ENCODE data around the gene FHOD3. TPM values are rescaled to one million over a fixed set of nuclear protein-coding genes. Genes with fewer than 3 reads are reported as not detected.

The FHOD3 gene
- polyA plus RNA-seq, 3 donors from 2014 or later, result not detected

DNA sequence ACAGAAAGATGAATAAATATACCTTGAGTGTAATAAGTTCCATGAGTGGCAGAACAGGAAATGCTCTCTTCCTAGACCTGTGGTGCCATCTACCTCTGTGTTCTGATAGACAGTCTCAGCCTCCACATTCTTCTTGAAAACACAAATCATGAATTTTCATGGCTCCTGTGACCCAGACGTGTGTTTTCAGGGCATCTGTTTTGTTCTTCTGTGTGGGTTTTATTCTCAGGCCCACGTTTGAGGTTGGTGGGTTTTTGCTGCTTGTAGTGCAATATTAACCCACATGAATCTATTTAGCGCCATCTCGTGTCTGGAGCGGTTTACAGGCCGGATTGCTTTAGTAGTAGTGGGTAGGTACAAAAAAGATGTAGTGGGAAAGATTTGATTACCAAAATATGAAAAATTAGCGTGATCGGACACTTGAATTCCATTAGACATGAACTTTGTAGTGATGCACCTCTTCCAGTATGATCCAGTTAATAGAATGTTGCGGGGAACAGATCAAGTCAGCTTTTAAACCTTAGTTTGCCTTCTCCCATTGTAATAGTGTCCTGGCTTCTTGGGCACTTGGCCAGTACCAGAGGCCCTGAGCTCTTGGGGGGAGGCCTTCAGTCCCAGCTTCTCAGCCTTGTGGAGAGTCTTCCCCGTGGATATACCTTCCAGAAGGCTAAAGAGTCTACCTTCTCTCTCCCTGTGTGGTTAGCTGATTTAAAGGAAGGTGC, 274.8 kb downstream of the FHOD3 start:
- Mint-ChIP-seq H3K36me3 (no peaks in the 10 kb centered on the region), H3K4me3 (no peak overlapping the region), H3K27ac (no peak overlapping the region), H3K9me3 (no peaks in the 10 kb centered on the region), H3K27me3 (ENCODE audit: low read depth in 3 of 3) (peaks cover 0 to 5% (median 3%) of the 10 kb centered on the region in 3 donors), H3K4me1 (no peaks in the 10 kb centered on the region)
- no peak for DNase-seq

DNA sequence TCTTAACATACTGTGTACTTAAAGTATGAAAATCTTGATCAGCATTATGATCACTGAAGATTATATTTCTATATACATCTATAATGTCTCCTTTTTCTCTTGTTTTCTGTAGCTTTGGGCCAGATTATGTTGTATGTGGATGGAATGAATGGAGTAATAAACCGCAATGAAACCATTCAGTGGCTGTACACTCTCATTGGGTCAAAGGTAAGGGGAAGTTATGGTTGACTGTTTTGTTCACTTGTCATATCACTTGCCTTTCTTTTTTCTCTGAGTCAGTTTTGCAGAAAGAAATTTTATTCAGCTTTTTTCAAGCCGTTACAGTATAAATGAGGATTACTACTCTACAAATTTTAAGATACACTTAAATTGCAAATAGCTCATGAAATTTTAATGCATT, 278.8 kb downstream of the FHOD3 start:
- H3K27ac Mint-ChIP-seq, result no peak overlapping the region
- peaks cover 0 to 1% (median 0%) of the 10 kb centered on the region in 3 donors for H3K27me3 Mint-ChIP-seq (ENCODE audit: low read depth in 3 of 3)
- no peaks in the 10 kb centered on the region for H3K36me3 Mint-ChIP-seq
- H3K9me3 Mint-ChIP-seq, result no peaks in the 10 kb centered on the region
- H3K4me1 Mint-ChIP-seq, result no peaks in the 10 kb centered on the region
- no peak overlapping the region for H3K4me3 Mint-ChIP-seq
- no peak for DNase-seq

DNA sequence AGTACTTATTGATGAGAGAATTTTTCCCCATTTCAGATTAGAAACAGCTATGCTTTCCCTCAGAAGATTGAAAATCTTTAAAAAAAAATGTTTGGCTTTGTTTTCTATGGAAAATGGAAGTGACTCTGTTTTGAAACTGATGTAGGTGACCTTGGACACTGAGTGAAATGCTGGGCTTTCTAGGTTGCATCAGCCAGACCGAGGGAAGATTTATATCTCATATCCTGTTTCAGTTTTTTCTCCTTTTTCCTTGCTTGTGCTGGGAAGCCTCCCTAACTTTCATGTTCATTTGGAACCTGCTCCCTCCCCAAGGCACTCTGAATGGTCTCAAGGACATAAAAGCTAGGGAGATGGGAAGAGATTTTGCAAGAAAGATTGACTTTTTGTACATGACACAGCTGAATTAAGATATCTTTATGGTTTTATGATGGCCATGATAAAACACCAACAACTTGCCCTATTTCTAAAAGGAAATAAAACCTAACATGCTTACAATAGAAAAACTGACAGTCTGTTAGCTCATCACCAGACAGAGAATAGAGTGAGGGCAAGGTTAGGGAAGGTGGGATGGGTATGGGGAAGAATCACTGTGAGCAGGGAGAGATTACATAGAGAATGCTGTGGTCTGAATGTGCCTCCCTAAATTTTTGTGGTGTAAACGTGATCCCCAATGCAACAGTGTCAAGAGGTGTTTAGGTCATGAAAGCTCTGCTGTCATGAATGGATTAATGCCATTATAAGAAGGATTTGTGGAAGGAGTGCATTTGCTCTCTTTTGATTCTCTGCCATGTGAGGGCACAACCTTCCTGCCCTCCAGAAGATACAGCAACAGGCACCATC, 281.6 kb downstream of the FHOD3 start:
- Mint-ChIP-seq H3K4me3 (no peak overlapping the region), H3K36me3 (no peaks in the 10 kb centered on the region), H3K27ac (no peak overlapping the region), H3K9me3 (peaks cover 0 to 3% (median 0%) of the 10 kb centered on the region in 6 donors), H3K27me3 (ENCODE audit: low read depth in 3 of 3) (peaks cover 2% of the 10 kb centered on the region in 3 donors), H3K4me1 (no peaks in the 10 kb centered on the region)
- no peak for DNase-seq

DNA sequence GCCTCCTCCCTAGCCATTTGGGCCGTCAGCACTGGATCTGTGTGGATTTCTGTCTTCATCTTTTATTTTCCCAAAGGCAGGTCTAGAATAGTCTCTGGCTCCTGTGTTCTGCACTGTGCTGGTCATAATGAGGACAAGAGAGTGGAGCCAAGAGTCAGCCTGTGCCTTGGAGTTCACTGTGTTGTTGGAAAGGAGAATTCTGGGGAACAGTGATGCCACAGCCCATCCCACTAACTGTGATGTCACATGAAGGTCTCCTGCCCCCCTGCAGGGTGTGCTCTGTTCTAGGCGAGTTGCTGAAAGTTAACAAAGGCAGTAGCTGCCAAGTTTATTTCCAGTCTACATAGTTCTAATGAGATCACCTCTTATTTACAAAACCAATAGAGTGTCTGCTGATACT, 282.8 kb downstream of the FHOD3 start:
- Mint-ChIP-seq H3K27ac (no peak overlapping the region), H3K4me1 (no peaks in the 10 kb centered on the region), H3K4me3 (no peak overlapping the region), H3K36me3 (no peaks in the 10 kb centered on the region), H3K9me3 (peaks cover 0 to 5% (median 0%) of the 10 kb centered on the region in 6 donors), H3K27me3 (ENCODE audit: low read depth in 3 of 3) (peaks cover 2% of the 10 kb centered on the region in 3 donors)
- no peak for DNase-seq

DNA sequence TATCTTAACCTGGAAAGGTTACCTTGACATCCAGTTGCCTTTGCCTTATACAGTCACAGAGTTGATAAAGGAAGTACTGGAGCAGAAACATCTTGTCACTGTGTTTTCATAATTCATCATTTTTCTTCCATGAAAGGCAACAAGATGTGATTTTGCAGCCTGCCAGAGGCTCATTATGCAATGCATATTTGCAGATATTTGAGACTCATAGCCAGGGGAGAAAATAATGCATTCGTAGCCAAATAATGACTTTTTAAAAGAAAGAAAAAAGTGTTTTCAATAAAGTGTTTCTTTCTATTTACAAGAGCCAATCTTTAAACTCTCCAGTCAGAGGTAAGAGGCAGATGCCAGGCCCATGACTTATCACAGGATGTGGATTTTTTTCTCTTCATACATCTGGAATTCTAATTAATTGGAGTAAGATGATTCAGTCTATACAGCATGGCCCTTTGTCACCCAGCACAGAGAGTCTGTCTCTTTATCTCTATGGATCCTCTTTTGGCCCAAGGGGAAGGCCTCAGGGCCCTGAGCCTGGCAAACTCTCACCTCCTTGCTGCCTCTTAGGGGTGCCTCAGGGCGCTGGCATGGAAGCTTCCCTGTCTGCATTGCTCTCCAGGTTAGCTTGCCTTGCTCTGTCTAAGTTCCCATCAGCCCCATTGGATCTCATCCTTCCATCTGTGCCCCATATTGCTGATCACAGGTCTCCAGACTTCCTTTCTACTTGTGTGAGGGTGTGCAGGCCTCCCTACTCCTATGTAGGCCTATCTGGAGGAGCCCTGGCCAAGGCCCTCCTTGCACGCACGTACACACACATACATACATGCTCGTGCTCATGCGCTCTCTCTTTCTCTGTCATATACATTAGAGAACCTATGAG, 283.6 kb downstream of the FHOD3 start:
- Mint-ChIP-seq H3K9me3 (peaks cover 0 to 5% (median 0%) of the 10 kb centered on the region in 6 donors), H3K27ac (no peak overlapping the region), H3K4me3 (no peak overlapping the region), H3K27me3 (ENCODE audit: low read depth in 3 of 3) (peaks cover 2 to 6% (median 2%) of the 10 kb centered on the region in 3 donors), H3K4me1 (no peaks in the 10 kb centered on the region), H3K36me3 (no peaks in the 10 kb centered on the region)
- no peak for DNase-seq

DNA sequence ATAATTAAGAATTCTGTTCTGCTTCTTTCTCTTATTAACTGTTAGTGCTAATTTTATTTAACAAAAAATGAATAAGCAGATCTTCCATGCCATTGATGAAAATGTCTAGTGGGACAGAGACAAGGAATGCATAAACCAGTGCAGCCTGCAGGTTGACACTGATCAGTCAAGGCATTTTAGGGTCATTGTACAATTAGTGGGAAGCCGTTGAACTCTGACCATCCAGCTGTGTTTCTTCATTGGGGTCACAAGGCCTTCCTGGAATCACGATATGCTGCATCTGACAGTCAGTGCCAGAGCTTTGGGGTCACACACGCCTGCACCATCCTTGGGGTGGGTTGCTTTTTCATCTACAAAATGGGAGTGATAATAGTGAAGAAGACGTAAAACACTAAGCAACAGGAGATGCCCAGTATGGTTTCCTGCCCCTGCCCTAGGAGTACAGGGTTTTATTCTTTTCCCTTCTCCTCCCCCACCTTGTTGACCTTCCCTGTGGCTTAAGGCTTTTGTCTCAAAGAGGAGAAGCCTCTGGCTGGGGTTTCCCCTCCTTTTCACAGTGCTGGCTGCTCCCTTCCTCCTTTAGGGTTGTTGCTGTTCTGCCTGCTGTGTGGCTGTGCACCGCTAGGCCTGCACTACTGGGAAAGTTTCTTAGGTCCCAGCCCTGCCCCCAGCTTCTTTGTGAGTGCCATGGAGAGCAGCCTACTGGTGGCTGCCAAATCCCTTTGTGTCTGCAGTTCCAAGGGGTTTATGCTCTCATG, 285.7 kb downstream of the FHOD3 start:
- no peak for DNase-seq
- no peaks in the 10 kb centered on the region for H3K4me1 Mint-ChIP-seq
- H3K27me3 Mint-ChIP-seq (ENCODE audit: low read depth in 3 of 3), result peaks cover 2 to 8% (median 2%) of the 10 kb centered on the region in 3 donors
- peaks cover 0 to 10% (median 0%) of the 10 kb centered on the region in 6 donors for H3K9me3 Mint-ChIP-seq
- H3K27ac Mint-ChIP-seq, result no peak overlapping the region
- no peak overlapping the region for H3K4me3 Mint-ChIP-seq
- H3K36me3 Mint-ChIP-seq, result no peaks in the 10 kb centered on the region

DNA sequence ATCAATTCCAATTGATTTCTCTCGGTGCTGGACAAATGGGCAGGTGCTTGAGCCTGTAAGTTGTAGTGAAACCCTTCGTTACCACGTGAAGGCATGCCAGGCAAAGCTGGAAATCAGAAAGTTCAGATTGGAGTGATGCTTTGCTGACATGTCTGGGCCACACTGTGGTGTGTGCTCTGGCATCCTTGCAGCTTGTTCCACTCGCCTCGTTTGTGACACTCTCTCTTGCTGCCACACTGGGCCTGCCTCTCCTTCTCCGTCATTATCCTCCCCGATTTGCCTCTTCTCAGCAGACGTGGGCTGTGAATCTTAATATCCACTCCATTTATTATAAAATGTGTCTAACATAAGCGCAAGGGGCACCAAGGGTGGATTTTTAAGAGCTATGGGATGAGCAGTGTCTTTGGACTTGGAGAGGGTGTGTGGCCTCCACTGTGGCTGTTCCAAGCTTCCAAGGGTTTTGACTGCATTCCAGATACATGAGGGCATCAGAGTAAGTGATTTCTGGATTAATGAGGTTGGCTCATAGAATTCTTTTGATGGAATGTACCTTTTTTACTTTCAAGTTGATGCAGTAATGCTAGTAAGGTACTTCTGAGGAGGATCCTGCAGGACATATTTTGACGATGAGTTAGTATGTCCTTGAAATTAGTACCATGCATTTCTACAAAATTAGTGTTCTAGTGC, 292.5 kb downstream of the FHOD3 start:
- no peaks in the 10 kb centered on the region for H3K36me3 Mint-ChIP-seq
- H3K4me1 Mint-ChIP-seq, result no peaks in the 10 kb centered on the region
- H3K27me3 Mint-ChIP-seq (ENCODE audit: low read depth in 3 of 3), result peaks cover 0 to 8% (median 0%) of the 10 kb centered on the region in 3 donors
- peaks cover 0 to 4% (median 0%) of the 10 kb centered on the region in 6 donors for H3K9me3 Mint-ChIP-seq
- H3K27ac Mint-ChIP-seq, result no peak overlapping the region
- H3K4me3 Mint-ChIP-seq, result no peak overlapping the region
- no peak for DNase-seq

DNA sequence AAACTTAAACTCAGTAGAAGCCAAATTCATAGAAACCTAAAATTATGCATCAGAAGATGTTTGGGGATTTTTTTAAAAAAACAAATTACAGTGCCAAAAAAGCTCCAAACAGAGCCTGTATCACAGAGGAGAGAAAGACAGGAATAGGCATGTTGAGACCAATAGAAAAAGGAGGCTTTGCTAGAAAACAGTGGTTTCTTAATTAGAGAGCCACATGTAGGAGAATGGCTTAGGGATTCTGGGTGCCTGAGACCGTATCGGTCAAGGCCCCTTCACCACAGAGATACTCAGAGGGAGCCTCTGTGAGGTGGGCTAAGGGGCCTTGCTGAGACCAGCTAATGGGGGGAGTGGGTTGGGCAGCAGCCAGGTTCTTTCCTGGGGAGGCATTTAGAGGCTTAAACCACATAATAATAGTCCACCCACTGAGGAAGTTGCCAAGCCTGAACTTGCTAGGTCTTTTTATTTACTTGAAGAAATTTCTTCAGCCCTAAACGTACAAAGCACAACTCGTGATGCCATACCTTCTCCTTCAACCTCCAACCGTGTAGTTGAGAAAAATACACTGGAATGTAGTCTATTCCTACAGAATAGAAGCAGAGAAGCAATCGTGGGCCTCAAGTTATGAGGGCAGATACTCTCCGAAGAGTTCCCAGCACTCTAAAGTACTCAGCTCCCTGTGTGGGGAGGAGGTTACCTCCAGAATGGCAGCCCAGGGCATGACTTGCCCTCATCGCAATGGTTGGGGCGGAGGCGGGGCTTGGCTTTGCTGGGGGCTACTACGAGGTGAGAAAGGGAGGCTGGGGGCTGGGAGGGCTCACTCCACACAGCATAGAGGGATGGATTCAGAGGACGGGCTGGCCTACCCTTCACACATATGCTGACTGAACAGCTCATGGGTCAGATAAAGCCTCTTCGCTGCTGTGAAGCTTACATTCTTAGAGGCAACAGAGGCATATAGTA, 293.4 kb downstream of the FHOD3 start:
- Mint-ChIP-seq H3K4me3 (no peak overlapping the region), H3K4me1 (no peaks in the 10 kb centered on the region), H3K36me3 (no peaks in the 10 kb centered on the region), H3K27ac (no peak overlapping the region), H3K9me3 (peaks cover 0 to 4% (median 0%) of the 10 kb centered on the region in 6 donors), H3K27me3 (ENCODE audit: low read depth in 3 of 3) (peaks cover 0 to 6% (median 0%) of the 10 kb centered on the region in 3 donors)
- DNase-seq, result no peak

DNA sequence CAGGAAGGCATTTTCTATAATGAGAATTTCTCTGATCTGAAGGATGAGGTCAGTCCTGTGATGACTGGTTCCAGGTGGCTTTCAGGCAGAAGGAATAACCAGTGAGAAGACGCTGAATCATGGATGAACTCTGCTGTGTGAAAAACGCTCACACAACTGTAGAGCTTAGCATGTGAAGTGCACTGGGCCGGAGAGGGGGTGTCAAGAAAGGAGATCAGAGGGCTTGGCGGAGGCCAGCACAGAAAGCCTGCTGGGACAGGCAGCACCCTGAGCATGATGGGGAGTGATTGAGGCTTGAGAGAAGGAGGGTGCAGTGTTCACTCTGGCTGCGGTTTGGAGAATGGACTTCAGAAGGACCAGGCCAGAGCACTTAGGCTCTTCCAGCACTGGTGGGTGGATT, 294.8 kb downstream of the FHOD3 start:
- no peaks in the 10 kb centered on the region for H3K9me3 Mint-ChIP-seq

DNA sequence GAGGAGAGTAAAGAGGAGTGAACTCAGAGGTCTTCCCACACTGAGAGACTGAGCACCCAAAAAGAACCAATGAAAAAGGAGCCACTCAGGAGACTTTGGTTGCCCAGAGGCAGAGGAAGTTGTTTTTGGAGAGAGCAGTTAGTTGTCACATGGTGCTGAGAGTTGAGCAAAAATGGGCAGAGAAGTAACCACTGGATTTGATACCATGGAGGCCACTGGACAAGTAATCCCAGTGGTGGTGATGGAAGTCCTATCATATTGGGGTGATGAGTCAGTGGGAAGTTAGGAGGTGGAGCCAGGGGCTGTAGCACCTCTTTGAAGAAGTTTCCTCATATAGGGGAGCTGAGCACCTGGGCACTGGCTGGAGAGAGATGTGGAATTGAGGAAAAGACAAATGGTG, 295.5 kb downstream of the FHOD3 start:
- H3K9me3 Mint-ChIP-seq, result no peaks in the 10 kb centered on the region
- no peak overlapping the region for H3K27ac Mint-ChIP-seq
- H3K36me3 Mint-ChIP-seq, result no peaks in the 10 kb centered on the region
- H3K27me3 Mint-ChIP-seq (ENCODE audit: low read depth in 3 of 3), result peaks cover 0 to 3% (median 2%) of the 10 kb centered on the region in 3 donors
- no peaks in the 10 kb centered on the region for H3K4me1 Mint-ChIP-seq
- H3K4me3 Mint-ChIP-seq, result no peak overlapping the region
- no peak for DNase-seq

More for the DNA sequence above, 294.8 kb downstream of the FHOD3 start:
- no peak for DNase-seq
- Mint-ChIP-seq H3K27me3 (ENCODE audit: low read depth in 3 of 3) (peaks cover 0 to 3% (median 2%) of the 10 kb centered on the region in 3 donors), H3K4me1 (no peaks in the 10 kb centered on the region), H3K36me3 (no peaks in the 10 kb centered on the region), H3K27ac (no peak overlapping the region), H3K4me3 (no peak overlapping the region)

DNA sequence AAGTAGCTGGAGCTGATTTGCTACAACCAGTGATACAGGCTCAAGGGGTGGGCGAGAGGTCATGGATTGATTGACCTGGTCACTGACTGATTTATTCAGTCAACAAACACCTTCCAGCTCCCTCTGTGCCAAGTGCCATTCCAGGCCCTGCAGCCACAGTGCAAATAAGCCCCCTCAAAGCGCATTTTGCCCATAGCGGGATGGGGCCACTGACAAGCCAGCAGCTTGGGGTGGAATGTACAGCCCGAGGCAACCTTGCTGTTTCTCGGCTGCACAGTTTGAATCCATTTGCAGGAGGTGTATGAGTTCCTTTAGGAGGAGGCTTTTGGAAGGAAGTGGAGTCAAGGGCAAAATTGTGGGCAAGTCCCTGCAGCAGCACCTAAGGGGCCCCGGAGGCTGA, 296.1 kb downstream of the FHOD3 start:
- Mint-ChIP-seq H3K4me1 (no peaks in the 10 kb centered on the region), H3K27me3 (ENCODE audit: low read depth in 3 of 3) (peaks cover 0 to 3% (median 2%) of the 10 kb centered on the region in 3 donors), H3K36me3 (no peaks in the 10 kb centered on the region), H3K4me3 (no peak overlapping the region), H3K9me3 (no peaks in the 10 kb centered on the region), H3K27ac (no peak overlapping the region)
- no peak for DNase-seq

DNA sequence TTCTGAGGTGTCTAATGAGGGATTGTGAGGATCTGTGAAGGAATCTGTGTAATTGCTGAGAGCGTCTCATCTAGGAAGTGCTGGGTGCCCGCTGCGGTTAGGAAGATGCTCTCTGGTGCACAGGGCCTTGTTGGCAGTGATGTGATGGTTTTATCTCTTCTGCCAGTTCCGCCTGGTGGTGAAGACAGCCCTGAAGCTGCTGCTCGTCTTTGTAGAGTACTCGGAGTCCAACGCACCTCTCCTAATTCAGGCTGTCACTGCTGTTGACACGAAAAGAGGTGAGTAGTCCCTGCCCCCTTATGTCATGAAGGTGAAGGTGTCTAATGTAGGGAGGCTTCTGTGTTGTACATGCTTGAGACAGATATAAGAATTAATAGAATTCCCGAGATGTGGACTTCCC, 297.1 kb downstream of the FHOD3 start:
- H3K36me3 Mint-ChIP-seq, result no peaks in the 10 kb centered on the region
- no peaks in the 10 kb centered on the region for H3K4me1 Mint-ChIP-seq
- H3K27me3 Mint-ChIP-seq (ENCODE audit: low read depth in 3 of 3), result peaks cover 0 to 3% (median 2%) of the 10 kb centered on the region in 3 donors
- no peak overlapping the region for H3K27ac Mint-ChIP-seq
- no peaks in the 10 kb centered on the region for H3K9me3 Mint-ChIP-seq
- H3K4me3 Mint-ChIP-seq, result no peak overlapping the region
- DNase-seq, result no peak
